ENCODE data around the gene TBKBP1.

TBKBP1 gene

GRCh38 chr17:47741109-47741792 is 47.3 kb downstream of the TBKBP1 start:
- no peak for TF ChIP-seq CTCF (IDR thresholded peaks at IDR 0.05; ENCODE audit: borderline replicate concordance, insufficient read depth, low read depth, low read length)
- no peak overlapping the region for H3K4me3 ChIP-seq (ENCODE audit: low read depth, low read length)

- no peak for TF ChIP-seq CTCF (IDR thresholded peaks at IDR 0.05; ENCODE audit: borderline replicate concordance, insufficient read depth, low read depth, low read length)
- H3K4me3 ChIP-seq (ENCODE audit: low read depth, low read length): no peak overlapping the region
Observed at GRCh38 chr17:47741793-47742145, 47.8 kb downstream of the TBKBP1 start.

GRCh38 chr17:47742319-47743181 is 48.6 kb downstream of the TBKBP1 start:
- H3K4me3 ChIP-seq (ENCODE audit: low read depth, low read length): no peak overlapping the region
- peak; percentile 69 for TF ChIP-seq CTCF (IDR thresholded peaks at IDR 0.05; ENCODE audit: borderline replicate concordance, insufficient read depth, low read depth, low read length)

GRCh38 chr17:47744168-47745036 is 50.4 kb downstream of the TBKBP1 start:
- TF ChIP-seq CTCF (IDR thresholded peaks at IDR 0.05; ENCODE audit: borderline replicate concordance, insufficient read depth, low read depth, low read length): no peak
- no peak overlapping the region for H3K4me3 ChIP-seq (ENCODE audit: low read depth, low read length)

GRCh38 chr17:47745037-47745380 is 51.0 kb downstream of the TBKBP1 start:
- TF ChIP-seq CTCF (IDR thresholded peaks at IDR 0.05; ENCODE audit: borderline replicate concordance, insufficient read depth, low read depth, low read length): no peak
- H3K4me3 ChIP-seq (ENCODE audit: low read depth, low read length): no peak overlapping the region

- no peak overlapping the region for H3K4me3 ChIP-seq (ENCODE audit: low read depth, low read length)
- TF ChIP-seq CTCF (IDR thresholded peaks at IDR 0.05; ENCODE audit: borderline replicate concordance, insufficient read depth, low read depth, low read length): no peak
Observed at GRCh38 chr17:47751471-47751870, 57.5 kb downstream of the TBKBP1 start.
